Gastrocnemius medialis (tissue), 4 donors: Measurements from ENCODE around the gene NR1D2. TPM values are rescaled to one million over a fixed set of nuclear protein-coding genes. Genes with fewer than 3 reads are reported as not detected.
"Not testable (repeated sequence)": the region's sequence is repeated elsewhere in the genome, so short reads cannot be mapped to it uniquely, and the experiment has no call there.

Source experiments
- ATAC-seq, 2 donors: fragments of 150-250 bp; one replicate each; pipeline ENCODE4 v1.9.1; 2016
- DNase-seq, 2 donors: peaks; one replicate each; pipeline ENCODE4 v3.0.0-alpha.2; 2019
- H3K27ac ChIP-seq, 4 donors: fragments of 200-600 bp; sonication (generic); 1 replicate in 1 of 4; 2 replicates in 3 of 4; pipeline ENCODE4 v1.5.1; 2016 to 2018; ENCODE audit warnings: mild to moderate bottlenecking in 2 of 4, moderate library complexity in 1 of 4
- H3K27me3 ChIP-seq, 3 donors: fragments of 200-600 bp; sonication (generic) in 2 of 3; 1 replicate in 1 of 3; 2 replicates in 2 of 3; pipeline versions ENCODE4 v1.5.1 to v1.6.0; 2016 to 2019; ENCODE audit warnings: mild to moderate bottlenecking in 1 of 3, moderate library complexity in 1 of 3
- H3K36me3 ChIP-seq, 2 donors: fragments of 200-600 bp; sonication (generic) in 1 of 2; one replicate each; pipeline ENCODE4 v1.5.1; 2017 to 2018
- H3K4me1 ChIP-seq, 2 donors: fragments of 200-600 bp; sonication (generic) in 1 of 2; one replicate each; pipeline ENCODE4 v1.5.1; 2016 to 2017; ENCODE audit warnings: mild to moderate bottlenecking in 2 of 2
- H3K4me3 ChIP-seq, 4 donors: fragments of 200-600 bp; sonication (generic) in 3 of 4; 1 replicate in 1 of 4; 2 replicates in 3 of 4; pipeline ENCODE4 v1.5.1; 2016 to 2019; ENCODE audit warnings: mild to moderate bottlenecking in 2 of 4
- H3K9me3 ChIP-seq, 3 donors: fragments of 200-600 bp; sonication (generic) in 2 of 3; 1 replicate in 1 of 3; 2 replicates in 2 of 3; pipeline ENCODE4 v1.5.1; 2016 to 2019
- POLR2A ChIP-seq, 2 donors: fragments of 450-650 bp; IDR thresholded peaks; one replicate each; pipeline ENCODE4 v1.6.1; 2017; ENCODE audit warnings: antibody characterized with exemption in 2 of 2, mild to moderate bottlenecking in 2 of 2, moderate library complexity in 2 of 2
- in situ Hi-C, 4 donors: fragments of 200-750 bp; cut with MboI; loops; one replicate each; pipeline versions ENCODE4 v1.15.0 to v1.8.0; 2017; ENCODE audit warnings: low sequenced_read_pairs in 4 of 4
- intact Hi-C: fragments of 100-400 bp; cut with DNase I; formaldehyde crosslinking; loops from one replicate; pipeline ENCODE4 v1.15.1; 2023; ENCODE audit warnings: low total_unique reads
- total RNA-seq, 4 donors: library from RNA; depleted of rRNA; stranded (reverse); fragments of >200 nt; gene quantifications; one replicate each; pipeline versions ENCODE4 v1.1.0 to v1.2.3, GENCODE V29; 2016
- TF ChIP-seq, protein P1 (sequence below), 5 experiments: fragments of 450-650 bp in 3 of 5; fragments of 200-600 bp in 2 of 5; sonication (generic) in 2 of 5; IDR thresholded peaks in 4 of 5; conservative IDR thresholded peaks in 1 of 5; 1 replicate in 4 of 5; 2 replicates in 1 of 5; pipeline ENCODE4 v1.5.1; 2016 to 2019; ENCODE audit warnings: antibody characterized with exemption in 5 of 5, mild to moderate bottlenecking in 3 of 5, moderate library complexity in 3 of 5

Gene NR1D2
- total RNA-seq, result 10 to 100 TPM; 27.1 to 62.7 (median 51.2) TPM

DNA sequence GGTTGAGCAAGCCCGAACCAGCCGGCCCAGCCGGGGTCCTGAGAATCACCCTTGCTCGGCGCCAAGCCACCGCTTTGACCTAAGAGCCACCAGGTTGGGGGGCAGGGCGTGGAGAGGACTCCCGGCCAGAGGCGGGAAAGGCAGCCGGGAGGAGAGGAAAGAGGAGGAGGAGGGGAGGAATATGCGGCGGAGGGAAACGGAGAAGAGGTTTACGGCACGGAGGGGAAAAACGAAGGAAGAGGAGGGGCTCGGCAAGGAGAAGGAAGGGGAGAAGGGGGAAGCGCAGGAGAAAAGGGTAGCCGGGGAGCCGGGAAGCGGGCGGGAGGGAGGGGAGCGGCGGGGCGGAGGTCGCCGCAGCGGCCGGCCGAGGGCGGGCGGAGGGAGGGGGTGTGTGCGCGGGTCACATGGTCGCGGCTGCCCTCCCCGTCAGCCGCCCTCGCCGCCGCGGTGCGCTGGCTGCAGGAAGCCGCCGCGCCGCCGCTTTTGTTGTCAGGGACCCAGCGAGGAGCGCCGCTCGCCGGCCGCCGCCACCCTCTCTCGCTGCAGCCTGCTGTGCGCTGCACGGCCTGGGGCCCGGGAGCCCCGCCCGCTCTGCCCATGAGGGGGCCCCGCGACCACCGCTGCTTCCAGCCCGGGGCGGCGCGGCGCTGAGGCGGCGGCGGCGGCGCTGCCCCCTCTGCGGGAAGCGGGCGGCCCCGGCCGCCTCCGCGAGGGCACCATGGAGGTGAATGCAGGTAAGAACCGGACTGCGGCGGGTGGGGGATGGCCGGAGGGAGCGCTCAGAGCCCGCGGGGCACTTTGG lies at the start of gene NR1D2:
Gene NR1D2 (plus strand): TSS at position 426 of the 802 bp plus-strand sequence. CDS start 293 bp downstream, at position 719.
- Histone ChIP-seq H3K27me3 (no peaks in the 10 kb centered on the region), H3K4me3 (peak within 1 kb of the TSS; percentile 79 to 91 (median 81)), H3K4me1 (peaks cover 54 to 55% of the 10 kb centered on the region in 2 donors), H3K27ac (peak within 1 kb of the TSS; percentile 90 to 99 (median 95)), H3K36me3 (no peaks in the 10 kb centered on the region), H3K9me3 (no peaks in the 10 kb centered on the region)
- intact Hi-C loops (loop anchor here (1.0 to 5.0 kb wide), 5 partner anchors 28 to 743 kb away; partner anchors contain the start of genes RPL15 and THRB), in situ Hi-C loops (no loop called here)
- ATAC-seq, result peak; percentile 55 to 66
- TF ChIP-seq, protein P1, sequence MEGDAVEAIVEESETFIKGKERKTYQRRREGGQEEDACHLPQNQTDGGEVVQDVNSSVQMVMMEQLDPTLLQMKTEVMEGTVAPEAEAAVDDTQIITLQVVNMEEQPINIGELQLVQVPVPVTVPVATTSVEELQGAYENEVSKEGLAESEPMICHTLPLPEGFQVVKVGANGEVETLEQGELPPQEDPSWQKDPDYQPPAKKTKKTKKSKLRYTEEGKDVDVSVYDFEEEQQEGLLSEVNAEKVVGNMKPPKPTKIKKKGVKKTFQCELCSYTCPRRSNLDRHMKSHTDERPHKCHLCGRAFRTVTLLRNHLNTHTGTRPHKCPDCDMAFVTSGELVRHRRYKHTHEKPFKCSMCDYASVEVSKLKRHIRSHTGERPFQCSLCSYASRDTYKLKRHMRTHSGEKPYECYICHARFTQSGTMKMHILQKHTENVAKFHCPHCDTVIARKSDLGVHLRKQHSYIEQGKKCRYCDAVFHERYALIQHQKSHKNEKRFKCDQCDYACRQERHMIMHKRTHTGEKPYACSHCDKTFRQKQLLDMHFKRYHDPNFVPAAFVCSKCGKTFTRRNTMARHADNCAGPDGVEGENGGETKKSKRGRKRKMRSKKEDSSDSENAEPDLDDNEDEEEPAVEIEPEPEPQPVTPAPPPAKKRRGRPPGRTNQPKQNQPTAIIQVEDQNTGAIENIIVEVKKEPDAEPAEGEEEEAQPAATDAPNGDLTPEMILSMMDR (IDR thresholded peaks at IDR 0.05 in 4 of 5, conservative IDR thresholded peaks at IDR 0.05 in 1 of 5), result peak in 1 of 5 experiments; percentile 16
- TF ChIP-seq POLR2A (IDR thresholded peaks at IDR 0.05), result peak; percentile 87 to 92
- DNase-seq, result peak; percentile 81 to 83

DNA sequence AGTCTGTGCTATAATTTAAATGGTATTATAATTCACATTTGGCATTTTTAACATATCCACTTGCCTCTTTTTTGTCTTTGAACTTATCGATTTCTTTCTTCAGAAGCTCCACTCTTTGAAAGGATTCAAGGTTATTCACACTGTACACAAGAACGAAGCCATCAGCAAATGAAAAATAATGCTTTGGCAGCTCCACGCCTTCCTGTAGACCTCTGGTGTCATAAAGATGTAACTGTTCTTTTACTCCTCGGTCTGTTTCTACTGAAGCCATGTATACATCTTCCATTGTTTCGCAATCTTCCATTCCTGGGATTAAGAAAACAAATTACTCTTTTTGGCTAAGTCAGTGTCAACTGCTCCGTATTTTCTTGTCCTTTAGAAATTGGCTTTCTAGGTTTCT lies 44.3 kb upstream of the NR1D2 start:
- TF ChIP-seq, protein P1 (IDR thresholded peaks at IDR 0.05 in 4 of 5, conservative IDR thresholded peaks at IDR 0.05 in 1 of 5), result no peak
- intact Hi-C loops, result no loop called here
- DNase-seq (no peak), ATAC-seq (no peak)
- no peak overlapping the region for H3K27ac ChIP-seq
- no peaks in the 10 kb centered on the region for H3K27me3 ChIP-seq
- H3K36me3 ChIP-seq, result peaks cover 0 to 22% of the 10 kb centered on the region in 2 donors
- H3K4me3 ChIP-seq, result no peak overlapping the region
- in situ Hi-C loops, result no loop called here
- H3K9me3 ChIP-seq, result no peaks in the 10 kb centered on the region
- no peaks in the 10 kb centered on the region for H3K4me1 ChIP-seq

DNA sequence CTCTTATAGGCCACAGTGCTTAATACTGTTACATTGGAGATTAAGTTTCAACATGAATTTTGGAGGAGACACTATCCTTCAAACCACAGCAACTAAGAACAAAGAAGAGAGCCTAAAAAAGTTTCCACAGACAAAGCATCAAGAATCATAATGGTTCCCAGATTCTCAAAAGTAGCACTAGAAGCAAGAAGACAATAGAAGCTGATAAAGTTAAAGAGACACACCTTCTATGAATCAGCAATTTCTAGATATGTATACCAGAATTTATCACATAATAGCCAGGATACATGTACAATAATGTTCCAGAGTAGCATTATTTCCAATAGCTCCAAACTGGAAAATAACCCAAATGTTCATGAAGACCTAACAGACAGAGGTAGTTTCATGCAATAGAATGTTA lies 40.5 kb upstream of the NR1D2 start:
- TF ChIP-seq POLR2A (IDR thresholded peaks at IDR 0.05), result no peak
- peaks cover 0 to 19% of the 10 kb centered on the region in 2 donors for H3K36me3 ChIP-seq
- no peak overlapping the region for H3K4me3 ChIP-seq
- no peak for DNase-seq
- intact Hi-C loops, result no loop called here
- in situ Hi-C loops, result no loop called here
- no peak for ATAC-seq
- H3K27ac ChIP-seq, result no peak overlapping the region
- H3K27me3 ChIP-seq, result no peaks in the 10 kb centered on the region
- H3K9me3 ChIP-seq, result no peaks in the 10 kb centered on the region
- H3K4me1 ChIP-seq, result no peaks in the 10 kb centered on the region

DNA sequence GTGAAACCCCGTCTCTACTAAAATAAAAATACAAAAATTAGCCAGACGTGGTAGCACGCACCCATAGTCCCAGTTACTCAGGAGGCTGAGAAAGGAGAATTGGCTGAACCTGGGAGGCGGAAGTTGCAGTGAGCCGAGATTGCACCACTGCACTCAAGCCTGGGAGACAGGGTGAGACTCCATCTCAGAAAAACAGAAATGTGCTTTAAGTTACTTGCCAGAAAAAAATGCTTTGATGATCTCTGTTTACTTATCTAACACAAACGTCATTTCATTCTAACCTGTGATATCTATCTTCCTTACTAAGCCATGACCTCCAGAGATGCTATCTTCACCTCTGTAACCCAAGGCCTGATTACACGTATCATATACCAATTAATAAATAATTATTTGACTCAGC lies 35.7 kb upstream of the NR1D2 start:
- intact Hi-C loops, result no loop called here

DNA sequence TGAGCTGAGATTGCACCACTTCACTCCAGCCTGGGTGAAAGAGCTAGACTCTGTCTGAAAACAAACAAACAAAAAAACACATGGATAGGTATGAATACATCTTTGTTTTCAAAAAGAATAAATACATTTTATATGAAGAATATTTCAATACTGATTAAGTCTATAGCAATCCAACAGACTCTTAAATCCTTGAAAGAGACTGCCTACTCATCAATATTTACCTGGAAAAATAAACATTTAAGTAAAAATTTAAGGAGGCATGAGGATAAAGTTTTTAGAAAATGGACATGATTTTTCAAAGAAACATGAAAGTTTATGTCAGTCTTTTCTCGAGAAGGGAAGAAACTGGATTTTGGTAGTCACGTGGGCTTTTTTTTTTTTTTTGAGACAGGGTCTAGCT lies 33.7 kb upstream of the NR1D2 start:
- no peak overlapping the region for H3K4me3 ChIP-seq
- DNase-seq (no peak), ATAC-seq (no peak)
- H3K9me3 ChIP-seq, result no peaks in the 10 kb centered on the region
- no peak for TF ChIP-seq POLR2A (IDR thresholded peaks at IDR 0.05)
- TF ChIP-seq, protein P1 (IDR thresholded peaks at IDR 0.05 in 4 of 5, conservative IDR thresholded peaks at IDR 0.05 in 1 of 5), result no peak
- in situ Hi-C loops, result no loop called here
- H3K27me3 ChIP-seq, result no peaks in the 10 kb centered on the region
- H3K36me3 ChIP-seq, result peaks cover 0 to 17% of the 10 kb centered on the region in 2 donors
- H3K27ac ChIP-seq, result no peak overlapping the region
- H3K4me1 ChIP-seq, result peaks cover 18 to 23% of the 10 kb centered on the region in 2 donors
- intact Hi-C loops, result no loop called here

More for the DNA sequence above, 35.7 kb upstream of the NR1D2 start:
- ATAC-seq (no peak), DNase-seq (no peak)
- Histone ChIP-seq H3K27me3 (no peaks in the 10 kb centered on the region), H3K9me3 (no peaks in the 10 kb centered on the region), H3K4me1 (peaks cover under 1 to 8% of the 10 kb centered on the region in 2 donors), H3K4me3 (no peak overlapping the region), H3K36me3 (peaks cover 0 to 17% of the 10 kb centered on the region in 2 donors), H3K27ac (no peak overlapping the region)
- in situ Hi-C loops, result no loop called here
- TF ChIP-seq, protein P1 (IDR thresholded peaks at IDR 0.05 in 4 of 5, conservative IDR thresholded peaks at IDR 0.05 in 1 of 5), result no peak
- TF ChIP-seq POLR2A (IDR thresholded peaks at IDR 0.05), result no peak

- H3K4me3 ChIP-seq, in situ Hi-C loops, ATAC-seq, H3K27me3 ChIP-seq, H3K27ac ChIP-seq, intact Hi-C loops, DNase-seq, H3K9me3 ChIP-seq: not testable (repeated sequence)
- peaks cover 18 to 23% of the 10 kb centered on the region in 2 donors for H3K4me1 ChIP-seq
- H3K36me3 ChIP-seq, result peaks cover 0 to 15% of the 10 kb centered on the region in 2 donors
Observed at GRCh38 chr3:23912335-23912734, 32.8 kb upstream of the NR1D2 start.
